ENCODE results near the gene OR13G1.
"Not testable (repeated sequence)": the region's sequence is repeated elsewhere in the genome, so short reads cannot be mapped to it uniquely, and the experiment has no call there.

Gene OR13G1, protein sequence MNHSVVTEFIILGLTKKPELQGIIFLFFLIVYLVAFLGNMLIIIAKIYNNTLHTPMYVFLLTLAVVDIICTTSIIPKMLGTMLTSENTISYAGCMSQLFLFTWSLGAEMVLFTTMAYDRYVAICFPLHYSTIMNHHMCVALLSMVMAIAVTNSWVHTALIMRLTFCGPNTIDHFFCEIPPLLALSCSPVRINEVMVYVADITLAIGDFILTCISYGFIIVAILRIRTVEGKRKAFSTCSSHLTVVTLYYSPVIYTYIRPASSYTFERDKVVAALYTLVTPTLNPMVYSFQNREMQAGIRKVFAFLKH

DNA sequence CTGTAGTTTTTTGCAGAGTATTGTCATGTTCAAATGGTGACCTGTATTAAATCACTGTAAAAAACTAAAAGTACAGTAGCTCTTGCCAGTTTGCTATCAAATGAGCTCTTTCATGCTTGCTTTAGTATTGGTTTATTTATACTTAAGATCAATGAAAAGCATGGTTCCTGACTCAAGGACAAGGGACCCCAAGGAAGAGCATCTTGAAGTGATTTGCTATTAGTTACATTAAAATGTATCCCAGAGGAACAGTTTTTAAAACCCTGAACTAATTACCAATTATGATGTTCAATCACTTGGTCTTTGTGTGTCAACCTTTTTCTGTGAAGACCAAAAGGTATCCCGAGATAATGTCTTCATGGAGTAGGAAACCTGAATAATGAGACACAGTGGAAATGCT, at the start of gene OR13G1:
Gene OR13G1, minus strand, starts transcription at position 101 of the 400 bp plus-strand sequence. CDS start 6,698 bp downstream, outside the sequence.
- DNase-seq (ENCODE audit: low spot score), result no peak

DNA sequence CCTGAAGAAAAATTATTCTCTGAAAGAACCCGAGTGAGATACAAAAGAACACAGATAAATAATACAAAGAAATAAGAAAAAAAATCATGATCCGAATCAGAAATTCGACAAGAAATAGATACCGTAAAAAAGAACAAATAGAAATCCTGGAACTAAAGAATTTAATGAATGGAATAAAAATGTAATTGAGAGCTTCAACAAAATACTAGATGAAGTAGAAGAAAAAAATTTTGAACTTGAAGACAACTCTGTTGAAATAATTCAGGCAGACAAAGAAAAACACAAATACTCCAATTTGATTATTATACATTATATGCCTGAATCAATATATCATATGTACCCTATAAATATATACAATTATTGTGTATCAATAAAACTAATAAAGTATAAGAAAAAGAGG, 41.7 kb upstream of the OR13G1 start:
- no peak for DNase-seq (ENCODE audit: low spot score)

DNA sequence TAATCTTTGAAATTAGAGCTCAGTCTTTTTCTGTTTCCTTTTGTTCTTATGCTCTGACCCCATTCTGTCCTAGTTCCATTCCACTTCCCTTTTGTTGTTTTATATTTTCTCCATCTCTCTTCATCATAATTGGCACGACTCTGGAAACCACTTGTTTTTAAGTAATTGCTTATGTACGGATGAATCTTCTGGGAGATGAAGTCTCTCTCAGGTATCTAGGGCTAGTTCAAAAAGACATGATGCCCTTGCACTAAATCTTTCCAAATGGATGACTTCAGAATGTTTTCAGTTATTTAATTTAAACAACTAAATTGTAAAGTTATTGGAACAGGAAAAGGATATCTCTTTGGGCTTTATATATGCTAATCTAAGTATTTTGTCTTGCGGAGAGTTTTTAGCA, 37.0 kb upstream of the OR13G1 start, which contains the start of gene OR6F1:
Gene OR6F1, minus strand, starts transcription at position 101 of the 400 bp plus-strand sequence. CDS start 3,891 bp downstream, outside the sequence.
- DNase-seq (ENCODE audit: low spot score), result no peak

DNA sequence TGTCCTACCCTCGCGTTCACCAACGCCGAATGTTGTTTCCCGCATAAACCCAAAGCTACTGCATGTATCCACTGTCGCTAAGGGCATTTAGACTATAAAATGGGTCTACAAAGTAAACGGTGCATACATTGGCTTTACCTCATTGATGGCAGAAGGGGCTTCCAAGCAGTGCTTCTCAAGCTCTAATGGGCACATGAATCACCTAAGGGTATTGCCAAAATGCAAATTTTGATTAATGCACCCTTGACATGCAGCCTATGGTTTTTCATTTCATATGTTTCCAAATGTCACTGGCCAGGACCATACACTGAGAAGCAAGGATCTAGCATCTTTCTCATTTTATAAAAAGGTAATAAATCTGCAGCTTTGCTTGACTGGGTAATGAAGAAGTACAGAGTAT, 34.2 kb upstream of the OR13G1 start:
- DNase-seq (ENCODE audit: low spot score), result no peak

DNA sequence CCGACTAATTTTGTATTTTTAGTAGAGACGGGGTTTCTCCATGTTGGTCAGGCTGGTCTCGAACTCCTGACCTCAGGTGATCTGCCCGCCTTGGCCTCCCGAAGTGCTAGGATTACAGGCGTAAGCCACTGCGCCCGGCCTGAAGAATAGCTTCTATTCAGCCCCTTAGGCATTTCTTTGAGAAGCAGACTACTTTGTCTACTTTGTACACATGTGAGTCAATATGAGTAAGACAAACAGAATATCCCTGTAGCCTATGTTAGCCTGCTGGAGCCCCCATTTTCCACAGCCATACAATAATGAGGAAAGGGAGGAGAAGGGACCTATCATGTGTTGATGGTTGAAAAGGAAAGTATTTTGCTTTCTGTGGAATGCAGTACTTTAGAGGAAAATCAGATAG, 31.1 kb upstream of the OR13G1 start:
- not testable (repeated sequence) for DNase-seq (ENCODE audit: low spot score)

DNA sequence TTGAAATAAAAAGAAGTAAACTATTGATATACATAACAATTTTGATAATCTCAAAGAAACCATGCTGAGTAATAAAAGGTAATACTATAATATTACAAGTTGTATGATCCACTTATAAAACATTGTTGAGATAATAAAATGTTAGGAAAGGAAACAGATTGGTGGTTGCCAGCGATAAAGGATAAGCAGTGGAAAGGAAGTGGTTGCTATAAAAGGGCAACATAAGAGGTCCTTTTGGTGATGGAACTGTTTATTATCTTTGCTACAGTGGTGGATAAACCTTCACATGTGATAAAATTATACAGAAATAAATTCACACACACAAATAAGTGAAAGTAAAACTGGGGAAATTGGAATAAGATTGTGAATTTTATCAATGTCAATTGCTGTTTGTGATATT, 21.8 kb upstream of the OR13G1 start:
- no peak for DNase-seq (ENCODE audit: low spot score)

DNA sequence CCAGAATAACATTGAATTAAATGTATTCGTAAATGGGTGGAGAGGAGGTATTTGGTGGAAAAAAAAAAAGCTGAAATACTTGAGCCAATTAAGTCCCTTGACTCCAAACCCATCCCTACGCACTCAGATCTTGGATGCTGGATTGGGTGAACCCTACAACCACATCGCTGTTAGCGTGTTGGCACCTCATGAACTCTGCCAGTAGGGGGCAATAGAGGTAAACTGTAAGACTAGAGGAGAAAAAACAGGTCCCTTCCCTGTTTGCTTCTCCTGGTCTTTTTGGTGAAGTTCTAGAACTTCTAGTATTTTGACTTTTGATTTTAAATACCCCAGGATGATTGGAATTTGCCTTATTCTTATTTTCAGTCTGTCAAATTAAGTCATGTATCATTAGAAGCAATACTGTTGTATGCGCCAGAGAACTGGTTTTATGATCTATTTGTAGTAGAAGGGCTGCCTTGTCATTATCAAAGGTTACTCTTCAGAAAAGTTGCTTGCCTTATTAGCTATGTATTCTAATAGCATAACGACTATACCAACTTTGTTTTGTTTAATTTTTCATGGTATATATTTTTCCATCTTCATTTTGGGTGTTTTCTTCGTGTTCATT, 1.9 kb upstream of the OR13G1 start:
- DNase-seq (ENCODE audit: low spot score), result peak; percentile 20

DNA sequence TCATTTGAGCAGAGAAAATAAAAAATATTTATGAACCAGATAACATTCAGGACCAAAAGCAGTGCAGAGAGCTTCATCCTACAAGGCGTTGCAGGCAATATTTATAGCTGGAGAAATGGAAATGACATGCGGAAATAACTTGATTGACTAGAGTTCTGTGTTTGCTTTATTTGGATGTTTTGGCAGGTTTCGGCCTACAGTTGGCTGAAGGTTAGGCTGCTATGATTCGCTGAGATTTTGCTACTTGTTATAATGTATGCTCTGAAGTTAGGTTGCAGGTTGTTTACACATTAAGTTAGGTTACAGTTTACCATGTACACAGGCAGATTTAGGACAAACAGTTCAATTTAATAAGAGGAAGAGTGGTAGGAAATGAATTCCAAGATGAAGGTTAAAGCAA, 632 bp upstream of the OR13G1 start:
- DNase-seq (ENCODE audit: low spot score), result no peak

DNA sequence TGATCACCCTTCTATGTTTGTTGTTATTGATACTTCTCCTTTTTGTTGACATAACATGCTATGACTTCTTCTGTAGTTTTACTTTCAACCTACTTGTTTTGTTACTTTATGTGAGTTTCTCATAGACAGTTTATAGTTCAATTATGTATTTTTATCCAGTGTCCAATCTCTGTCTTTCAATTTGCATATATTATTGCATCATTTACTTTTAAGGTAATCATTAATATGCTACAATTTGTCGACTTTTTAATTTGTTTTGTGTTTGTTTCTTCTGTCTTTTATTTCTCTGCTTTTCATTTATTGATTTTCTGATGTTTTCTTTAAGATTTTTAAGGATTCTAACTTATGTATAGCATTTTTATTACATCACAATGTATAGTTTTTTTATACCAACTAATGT, 10.3 kb downstream of the OR13G1 start:
- no peak for DNase-seq (ENCODE audit: low spot score)

DNA sequence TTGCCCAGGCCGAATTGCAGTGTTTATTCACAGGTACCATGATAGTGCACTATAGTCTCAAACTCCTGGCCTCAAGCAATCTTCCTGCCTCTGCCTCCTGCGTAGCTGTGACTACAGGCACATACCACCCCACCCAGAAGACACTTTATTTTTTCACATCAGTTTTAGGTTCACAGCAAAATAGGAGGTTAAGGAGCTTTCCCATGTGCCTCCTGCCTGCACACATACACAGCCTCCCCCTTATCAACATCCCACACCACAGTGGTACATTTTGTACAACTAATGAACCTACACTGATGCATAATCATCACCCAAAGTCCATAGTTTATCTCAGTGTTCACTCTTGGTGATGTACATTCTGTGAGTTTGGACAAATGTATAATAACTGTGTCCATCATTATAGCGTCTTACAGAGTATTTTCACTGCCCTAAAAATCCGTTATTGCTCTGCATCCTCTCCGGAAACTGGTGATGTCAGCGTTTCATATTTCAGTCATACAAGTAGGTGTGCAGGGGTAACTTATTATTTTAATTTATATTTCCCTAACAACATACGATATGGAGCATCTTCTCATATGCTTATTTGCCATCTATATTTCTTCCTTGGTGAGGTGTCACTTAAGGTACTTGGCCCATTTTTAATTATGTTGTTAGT, 23.2 kb downstream of the OR13G1 start:
- DNase-seq (ENCODE audit: low spot score), result no peak

DNA sequence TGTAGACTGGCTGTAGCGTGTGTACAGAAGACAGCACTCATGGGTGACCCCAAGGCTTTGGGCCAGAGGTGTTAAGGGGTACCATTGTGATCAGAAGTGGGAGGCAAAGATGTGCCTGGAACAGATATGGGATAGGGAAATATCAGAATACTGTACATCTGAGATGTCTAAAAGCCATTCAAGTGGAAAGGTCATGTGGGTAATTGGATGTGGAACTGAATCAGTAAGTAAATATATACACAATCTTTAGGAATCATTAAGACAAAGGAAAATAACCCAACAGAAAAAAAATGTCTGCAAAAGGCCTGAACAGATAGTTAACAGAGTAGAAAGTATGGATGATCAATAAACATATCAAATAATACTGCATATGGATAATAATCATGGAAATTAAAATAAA, 26.5 kb downstream of the OR13G1 start:
- no peak for DNase-seq (ENCODE audit: low spot score)

DNA sequence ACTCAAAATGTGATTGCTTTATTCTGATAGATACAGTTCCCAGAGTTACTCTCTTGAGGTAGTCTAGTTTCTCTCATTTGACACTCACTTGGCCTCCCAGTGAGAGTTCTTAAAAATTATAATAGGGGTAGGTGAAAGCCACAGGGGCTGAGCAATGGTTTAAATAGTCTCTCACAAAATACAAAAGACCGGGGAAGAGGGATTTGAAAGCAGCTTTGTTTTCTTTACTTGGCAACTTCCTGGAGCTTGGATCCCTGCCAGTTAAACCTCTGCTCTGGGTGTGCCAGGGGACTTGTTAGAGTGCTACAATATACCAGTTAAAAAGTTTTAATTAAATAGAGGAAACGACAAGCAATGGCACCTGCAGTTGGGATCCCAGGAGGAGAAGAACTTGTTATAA, 31.7 kb downstream of the OR13G1 start:
- no peak for DNase-seq (ENCODE audit: low spot score)

DNA sequence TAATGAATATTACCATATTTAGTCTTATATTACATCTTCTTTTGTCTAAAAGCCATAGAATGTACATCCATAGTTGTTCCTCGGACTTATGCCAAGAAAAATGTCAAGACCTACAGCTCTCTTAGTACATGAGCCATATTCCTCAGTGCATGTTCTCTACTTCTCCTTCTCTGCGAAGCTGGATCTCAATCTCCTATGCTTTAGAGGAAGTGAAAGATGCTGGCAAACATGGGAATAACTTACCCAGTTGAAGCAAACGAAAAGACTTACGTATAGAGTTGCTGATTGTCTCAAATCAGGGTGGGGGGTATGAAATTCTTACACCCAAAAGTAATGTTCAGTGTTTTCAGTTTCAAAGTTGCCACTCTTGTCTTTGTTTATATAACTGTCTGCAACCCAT, 32.7 kb downstream of the OR13G1 start:
- no peak for DNase-seq (ENCODE audit: low spot score)

DNA sequence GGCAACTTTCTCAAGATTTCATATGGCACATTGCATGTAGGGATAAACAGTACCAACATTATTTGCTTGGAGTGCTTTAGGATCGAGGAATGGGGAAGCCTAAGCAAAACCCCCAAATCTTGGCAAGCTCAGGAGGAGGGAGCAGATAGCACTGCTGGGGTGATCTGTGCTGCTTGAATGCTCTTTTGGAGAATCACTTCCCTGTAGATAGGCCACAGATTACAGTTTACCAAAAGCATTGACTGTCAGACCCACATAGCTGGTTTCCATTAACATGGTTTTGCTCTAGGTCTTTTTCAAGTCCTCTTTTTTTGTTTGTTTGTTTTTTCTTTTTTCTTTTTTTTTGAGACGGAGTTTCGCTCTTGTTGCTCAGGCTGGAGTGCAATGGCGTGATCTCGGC, 36.8 kb downstream of the OR13G1 start:
- DNase-seq (ENCODE audit: low spot score), result no peak

DNA sequence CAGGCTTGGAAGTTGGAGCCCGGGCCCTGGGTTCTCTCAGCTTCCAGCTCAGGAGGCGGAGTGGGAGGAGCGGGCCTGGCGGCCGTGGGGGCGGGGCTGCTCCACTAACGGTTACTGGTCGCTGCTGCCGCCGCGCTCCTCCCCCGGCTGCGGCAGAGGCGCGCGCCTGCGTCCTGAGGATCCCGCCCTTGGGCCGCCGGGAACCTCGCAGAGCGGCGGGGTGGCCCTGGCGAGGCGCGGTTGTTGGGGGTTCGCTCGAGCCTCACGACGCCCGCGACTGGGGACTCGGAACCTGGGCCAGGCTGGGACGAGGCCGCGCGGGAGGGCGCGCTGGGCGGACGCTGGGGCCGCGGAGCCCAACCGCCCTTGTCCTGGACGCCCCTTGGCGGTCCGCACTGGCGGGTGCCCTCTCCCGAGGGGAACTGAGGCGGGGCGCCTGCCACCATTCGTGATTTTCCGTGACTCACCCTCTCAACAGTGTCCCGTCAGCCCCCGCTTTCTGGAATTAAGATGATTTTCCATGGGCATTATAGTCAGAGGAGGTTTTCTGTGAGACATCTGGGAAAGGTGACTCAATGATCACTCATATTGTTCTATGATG, 40.1 kb downstream of the OR13G1 start:
- peak; percentile 32 for DNase-seq (ENCODE audit: low spot score)

DNA sequence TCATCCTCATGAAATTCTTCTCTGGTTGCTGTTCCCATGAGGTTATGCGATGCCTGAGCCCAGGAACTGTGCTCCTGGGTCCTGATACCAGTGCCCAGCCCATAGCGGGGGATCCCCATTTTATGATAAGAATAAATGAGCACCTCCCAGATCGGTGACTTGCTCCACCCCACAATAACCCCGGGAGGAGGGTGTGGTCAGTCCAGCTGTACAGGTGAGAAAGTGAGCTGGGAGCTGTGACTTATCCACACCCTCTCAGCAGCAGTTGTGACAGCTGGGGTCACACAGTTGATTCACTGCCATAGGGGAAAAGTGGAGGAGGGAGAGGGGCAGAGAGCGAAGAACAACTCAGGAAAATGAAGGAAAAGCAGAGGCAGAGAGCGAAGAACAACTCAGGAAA, 40.8 kb downstream of the OR13G1 start:
- DNase-seq (ENCODE audit: low spot score), result no peak

DNA sequence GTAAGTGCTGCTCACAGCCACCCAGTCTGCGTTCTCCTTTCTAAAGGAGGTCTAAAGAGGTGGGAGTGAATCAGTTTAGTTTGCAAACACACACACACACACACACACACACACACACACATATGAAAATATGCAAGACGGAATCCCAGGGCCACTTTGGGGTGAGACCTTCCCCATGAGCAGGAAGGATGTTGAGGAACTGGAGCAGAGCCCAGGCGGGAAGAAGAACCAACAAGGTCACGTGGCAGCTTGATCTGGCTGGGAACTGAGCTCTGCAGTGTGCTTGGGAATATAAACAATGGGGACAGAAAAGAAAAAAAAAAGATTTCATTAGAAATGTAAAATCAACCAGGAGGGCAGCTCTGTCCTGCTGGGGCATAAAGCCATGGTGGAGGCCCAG, 41.5 kb downstream of the OR13G1 start:
- DNase-seq (ENCODE audit: low spot score), result no peak

DNA sequence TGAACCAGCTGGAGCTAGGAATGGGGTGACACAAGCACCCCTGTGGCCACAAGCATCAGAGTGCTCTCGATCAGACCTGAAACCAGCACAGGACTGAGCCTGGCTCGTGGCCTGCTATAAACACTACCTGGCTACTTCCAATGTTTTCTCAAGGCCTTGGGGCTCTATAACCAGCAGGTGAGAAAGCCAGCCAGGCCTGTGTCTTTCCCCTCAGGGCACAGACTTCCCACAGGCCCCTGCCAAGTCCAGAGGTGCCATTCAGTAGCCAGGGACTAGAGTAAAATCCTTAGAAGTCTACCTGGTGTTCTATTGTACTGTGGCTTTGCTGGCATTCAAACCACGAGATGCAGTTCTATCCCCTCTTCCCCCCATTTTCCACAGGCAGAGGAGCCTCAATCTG, 51.6 kb downstream of the OR13G1 start:
- DNase-seq (ENCODE audit: low spot score), result no peak

Data from germinal center (tissue), 1 donor.